SK-N-SH (cell line): ENCODE measurements around the gene HBP1. TPM values are rescaled to one million over a fixed set of nuclear protein-coding genes. Genes with fewer than 3 reads are reported as not detected.

Experiments
- CTCF ChIA-PET: fragments of 300-600, 350-600 bp; formaldehyde crosslinking; extraction: SDS; loops from one replicate; lab custom pipeline; 2021; lab: Yijun Ruan, JAX
- POLR2A ChIA-PET: fragments of 350-600 bp; sonication (Branson Sonifier 250); formaldehyde crosslinking; extraction: SDS; loops from one replicate; lab custom pipeline; 2020; ENCODE audit warnings: antibody characterized with exemption, inconsistent platforms; lab: Yijun Ruan, JAX
- DNase-seq: peaks from one replicate; pipeline ENCODE4 v3.0.0; 2012
- H2AFZ ChIP-seq: fragments of 200-600 bp; sonication (generic); 2 replicates; pipeline ENCODE4 v1.8.1; 2016; ENCODE audit warnings: antibody characterized with exemption, mild to moderate bottlenecking, low read depth
- H3F3A ChIP-seq: fragments of 200-600 bp; sonication (generic); replicated peaks from 2 replicates; pipeline ENCODE3; 2016; ENCODE audit warnings: antibody characterized with exemption, mild to moderate bottlenecking; ENCODE audit not compliant: insufficient read depth
- H3K27ac ChIP-seq, 2 experiments: fragments of 200-500 bp in 1 of 2; fragments of 200-600 bp in 1 of 2; sonication (Bioruptor generic) in 1 of 2; sonication (generic), shearing (Covaris generic) in 1 of 2; 2 replicates each; pipeline versions ENCODE4 v1.5.1 to v1.6.1; 2014 to 2016; ENCODE audit warnings: low read depth in 2 of 2, inconsistent platforms in 1 of 2, low read length in 1 of 2, mild to moderate bottlenecking in 1 of 2, mixed read lengths in 1 of 2
- H3K27me3 ChIP-seq: fragments of 200-600 bp; sonication (generic), shearing (Covaris generic); 2 replicates; pipeline ENCODE4 v1.6.1; 2016; ENCODE audit warnings: mixed run types; ENCODE audit not compliant: insufficient read depth
- H3K36me3 ChIP-seq, 2 experiments: fragments of 200-500 bp in 1 of 2; fragments of 200-600 bp in 1 of 2; sonication (Bioruptor generic) in 1 of 2; sonication (generic) in 1 of 2; replicated peaks in 1 of 2; 2 replicates each; pipeline versions ENCODE3 to v1.5.1; 2014 to 2016; ENCODE audit warnings: low read length in 1 of 2, mild to moderate bottlenecking in 1 of 2; ENCODE audit not compliant: insufficient read depth in 2 of 2, control insufficient read depth in 1 of 2
- H3K4me1 ChIP-seq, 2 experiments: fragments of 200-500 bp in 1 of 2; fragments of 200-600 bp in 1 of 2; sonication (Bioruptor generic) in 1 of 2; sonication (generic), shearing (Covaris generic) in 1 of 2; 2 replicates each; pipeline versions ENCODE4 v1.5.1 to v1.6.1; 2014 to 2016; ENCODE audit warnings: low read depth in 1 of 2, low read length in 1 of 2, mixed run types in 1 of 2; ENCODE audit not compliant: insufficient read depth in 2 of 2, control insufficient read depth in 1 of 2
- H3K4me2 ChIP-seq: fragments of 200-600 bp; sonication (generic), shearing (Covaris generic); 2 replicates; pipeline ENCODE4 v1.6.1; 2017; ENCODE audit warnings: mixed run types
- H3K4me3 ChIP-seq, 2 experiments: fragments of 200-500 bp in 1 of 2; fragments of 200-600 bp in 1 of 2; sonication (Bioruptor generic) in 1 of 2; sonication (generic), shearing (Covaris generic) in 1 of 2; 2 replicates each; pipeline versions ENCODE4 v1.5.1 to v1.8.1; 2014 to 2016; ENCODE audit warnings: low read depth in 2 of 2, inconsistent platforms in 1 of 2, low read length in 1 of 2, mild to moderate bottlenecking in 1 of 2, mixed read lengths in 1 of 2, moderate library complexity in 1 of 2
- H3K79me2 ChIP-seq: fragments of 200-600 bp; sonication (generic); 2 replicates; pipeline ENCODE4 v1.8.1; 2017; ENCODE audit warnings: mild to moderate bottlenecking; ENCODE audit not compliant: insufficient read depth
- H3K9ac ChIP-seq: fragments of 200-600 bp; sonication (generic); 2 replicates; pipeline ENCODE4 v1.6.1; 2017; ENCODE audit warnings: mixed run types
- H3K9me2 ChIP-seq: fragments of 200-600 bp; sonication (generic); 2 replicates; pipeline ENCODE4 v1.6.1; 2017; ENCODE audit warnings: mixed run types
- H3K9me3 ChIP-seq: fragments of 200-600 bp; sonication (generic); 2 replicates; pipeline ENCODE4 v1.6.1; 2017; ENCODE audit warnings: mixed run types, mild to moderate bottlenecking, moderate library complexity
- H4K20me1 ChIP-seq: fragments of 200-600 bp; sonication (generic); 2 replicates; pipeline ENCODE4 v1.6.1; 2017; ENCODE audit warnings: mild to moderate bottlenecking, mixed run types; ENCODE audit not compliant: insufficient read depth
- CTCF ChIP-seq: fragments of 200-600 bp; sonication (generic); IDR thresholded peaks from 2 replicates; pipeline ENCODE4 v1.6.1; 2017; ENCODE audit warnings: antibody characterized with exemption, mild to moderate bottlenecking, moderate library complexity
- EP300 ChIP-seq, 2 experiments: IDR thresholded peaks; 2 replicates each; pipeline versions ENCODE4 v1.4.0 to v1.6.1; 2012; ENCODE audit warnings: borderline replicate concordance in 1 of 2, low read depth in 1 of 2, low read length in 1 of 2
- EZH2phosphoT487 ChIP-seq: fragments of 200-600 bp; sonication (generic); IDR thresholded peaks from 2 replicates; pipeline ENCODE4 v1.6.1; 2017; ENCODE audit warnings: low read depth, mixed run types, mild to moderate bottlenecking, antibody characterized with exemption, moderate library complexity, borderline replicate concordance
- FOXJ3 ChIP-seq: sonication (generic); formaldehyde crosslinking; IDR thresholded peaks from 2 replicates; pipeline ENCODE4 v1.5.1; 2020; ENCODE audit warnings: mild to moderate bottlenecking, missing genetic modification reagents
- FOXM1 ChIP-seq: IDR thresholded peaks from 2 replicates; pipeline ENCODE4 v1.4.0; 2012; ENCODE audit warnings: low read depth, mild to moderate bottlenecking
- GABPA ChIP-seq: IDR thresholded peaks from 2 replicates; pipeline ENCODE4 v1.4.0; 2012; ENCODE audit warnings: low read depth, mild to moderate bottlenecking
- GATA2 ChIP-seq: sonication (generic); formaldehyde crosslinking; IDR thresholded peaks from 2 replicates; pipeline ENCODE4 v1.5.0; 2020; ENCODE audit warnings: mild to moderate bottlenecking, missing genetic modification reagents
- IRF3 ChIP-seq: fragments of 150-350 bp; IDR thresholded peaks from 2 replicates; pipeline ENCODE4 v1.6.1; 2016; ENCODE audit warnings: mild to moderate bottlenecking, low read depth, low read length
- JUND ChIP-seq: IDR thresholded peaks from 2 replicates; pipeline ENCODE4 v1.4.0; 2012
- MAX ChIP-seq: IDR thresholded peaks from 2 replicates; pipeline ENCODE4 v1.4.0; 2012; ENCODE audit warnings: low read depth
- MEF2A ChIP-seq: IDR thresholded peaks from 2 replicates; pipeline ENCODE4 v1.4.0; 2012; ENCODE audit warnings: low read depth, borderline replicate concordance
- MXI1 ChIP-seq: IDR thresholded peaks from 2 replicates; pipeline ENCODE4 v1.6.1; 2012; ENCODE audit warnings: mild to moderate bottlenecking, low read depth, low read length, improper control_type of control experiment
- NFIC ChIP-seq: IDR thresholded peaks from 2 replicates; pipeline ENCODE4 v1.4.0; 2012; ENCODE audit warnings: borderline replicate concordance
- POLR2AphosphoS5 ChIP-seq: IDR thresholded peaks from 2 replicates; pipeline ENCODE4 v1.6.1; 2012; ENCODE audit warnings: low read depth, low read length
- RFX5 ChIP-seq: IDR thresholded peaks from 2 replicates; pipeline ENCODE4 v1.6.1; 2012; ENCODE audit warnings: mild to moderate bottlenecking, improper control_type of control experiment, low read length
- RXRA ChIP-seq: IDR thresholded peaks from 2 replicates; pipeline ENCODE4 v1.4.0; 2012; ENCODE audit warnings: low read depth, mild to moderate bottlenecking, borderline replicate concordance
- SIN3A ChIP-seq: IDR thresholded peaks from 2 replicates; pipeline ENCODE4 v1.6.1; 2012; ENCODE audit warnings: low read depth, mild to moderate bottlenecking, low read length, moderate library complexity, borderline replicate concordance
- SMC3 ChIP-seq: IDR thresholded peaks from 2 replicates; pipeline ENCODE4 v1.6.1; 2012; ENCODE audit warnings: low read depth, low read length, improper control_type of control experiment
- TCF12 ChIP-seq: IDR thresholded peaks from 2 replicates; pipeline ENCODE4 v1.4.0; 2012
- TEAD4 ChIP-seq: IDR thresholded peaks from 2 replicates; pipeline ENCODE4 v1.4.0; 2012; ENCODE audit warnings: mild to moderate bottlenecking, borderline replicate concordance; ENCODE audit not compliant: insufficient read depth
- USF1 ChIP-seq: IDR thresholded peaks from 2 replicates; pipeline ENCODE4 v1.4.0; 2012; ENCODE audit warnings: low read depth, borderline replicate concordance
- USF2 ChIP-seq: fragments of 150-350 bp; IDR thresholded peaks from 2 replicates; pipeline ENCODE4 v1.6.1; 2017; ENCODE audit warnings: antibody characterized with exemption, low read length, low read depth, borderline replicate concordance
- YY1 ChIP-seq: IDR thresholded peaks from 2 replicates; pipeline ENCODE4 v1.4.0; 2012; ENCODE audit warnings: low read depth, mild to moderate bottlenecking
- WGBS: methylation state at CpG from one replicate; pipeline ENCODE4 v1.1.6; 2017; ENCODE audit warnings: low lambda C conversion rate; 5-methylcytosine and 5-hydroxymethylcytosine counted together
- polyA plus RNA-seq, 3 experiments: library from polyadenylated mRNA; depleted of rRNA; stranded (reverse); fragments of >200 nt; gene quantifications; 2 replicates each; pipeline ENCODE4 v1.2.3, GENCODE V29; 2012

Gene HBP1
- polyA plus RNA-seq, 1 of the 3 experiments (the other 2 are of a cell fraction) = 27.2 TPM

GRCh38 chr7:107166736-107167426 is 1.9 kb upstream of the HBP1 start (continued):
- TF ChIP-seq IRF3 = no peak
- no peak for TF ChIP-seq MEF2A
- TF ChIP-seq GABPA = no peak
- TF ChIP-seq EZH2phosphoT487 = no peak
- no peak for TF ChIP-seq SIN3A
- TF ChIP-seq, all 33 proteins: peak for 0

GRCh38 chr7:107167483-107168232 is 1.1 kb upstream of the HBP1 start:
- DNase-seq = peak; percentile 52
- ChIA-PET POLR2A (interaction anchor here (0.6 to 3.2 kb wide), 6 partner anchors 20 to 1110 kb away, joined by 3 to 19 read pairs (median 4); partner anchors contain the start of genes CBLL1 and GPR22), CTCF (interaction anchor here (0.6 to 6.3 kb wide), 18 partner anchors 9 to 711 kb away, joined by 3 to 77 read pairs (median 4); partner anchors contain the start of gene CCDC71L)
- Histone ChIP-seq H2AFZ (peak overlapping the region; percentile 92), H3K4me1 (peaks cover 2 to 13% of the 10 kb centered on the region in 2 experiments; a peak in 2 of 4 replicates), H3K27ac (peak overlapping the region; percentile 97 to 98), H3K4me2 (peak overlapping the region; percentile 97), H3K79me2 (peaks cover 28% of the 10 kb centered on the region), H3K9me2 (no peaks in the 10 kb centered on the region), H3K9me3 (no peaks in the 10 kb centered on the region), H3K36me3 (peaks cover 0 to 8% of the 10 kb centered on the region in 2 experiments), H3F3A (peaks cover 21% of the 10 kb centered on the region), H3K4me3 (peak overlapping the region; percentile 76 to 77), H4K20me1 (peaks cover 27% of the 10 kb centered on the region), H3K9ac (peak overlapping the region; percentile 90), H3K27me3 (no peaks in the 10 kb centered on the region)
- WGBS = under 1% methylated on average over 15 of the region's 15 CpGs
- TF ChIP-seq JUND (peak; percentile 70), MXI1 (peak; percentile 52; the same call in 1 of the 2 replicates), TCF12 (no peak), RXRA (no peak), RFX5 (peak; percentile 37; the same call in 1 of the 2 replicates), TEAD4 (no peak), EP300 (IDR thresholded peaks at IDR 0.05; ENCODE audit: borderline replicate concordance in 1 of 2, low read depth in 1 of 2, low read length in 1 of 2) (no peak), CTCF (peak; percentile 64), POLR2AphosphoS5 (peak; percentile 97), GATA2 (0 out of 2 replicates have a peak, but pooled peaks have one; percentile 1), FOXM1 (no peak), IRF3 (no peak), SMC3 (0 out of 2 replicates have a peak, but pooled peaks have one; percentile 24), GABPA (no peak), USF1 (no peak), NFIC (no peak), YY1 (peak; percentile 92), FOXJ3 (no peak), MAX (no peak), USF2 (0 out of 2 replicates have a peak, but pooled peaks have one; percentile 7), SIN3A (peak; percentile 94)
